Type B pancreatic cell (in vitro differentiated cells): ENCODE measurements around the gene FAM234B. TPM values are rescaled to one million over a fixed set of nuclear protein-coding genes. Genes with fewer than 3 reads are reported as not detected.
A peak's percentile ranks its signal among the peaks of the same experiment; 100 is the strongest.

Source experiments
- DNase-seq: peaks from one replicate; pipeline ENCODE4 v3.0.0; 2021; ENCODE audit warnings: mixed read lengths; ENCODE audit not compliant: unreplicated experiment; ENCODE audit errors: extremely low spot score
- H3K27ac Mint-ChIP-seq: 2 replicates; pipeline ENCODE4 v1.8.0; 2021; ENCODE audit warnings: mild to moderate bottlenecking, mixed read lengths
- H3K27me3 Mint-ChIP-seq: 2 replicates; pipeline ENCODE4 v1.8.0; 2021; ENCODE audit warnings: mixed read lengths
- H3K36me3 Mint-ChIP-seq: 2 replicates; pipeline ENCODE4 v1.8.0; 2021; ENCODE audit warnings: mixed read lengths
- H3K4me1 Mint-ChIP-seq: one replicate; pipeline ENCODE4 v1.8.0; 2021; ENCODE audit warnings: mixed read lengths; ENCODE audit not compliant: unreplicated experiment
- H3K4me3 Mint-ChIP-seq: 2 replicates; pipeline ENCODE4 v1.8.0; 2021; ENCODE audit warnings: mild to moderate bottlenecking, mixed read lengths
- H3K9me3 Mint-ChIP-seq: 2 replicates; pipeline ENCODE4 v1.8.0; 2021; ENCODE audit warnings: mixed read lengths
- CTCF ChIP-seq: fragments of 200-600 bp; sonication (generic); conservative IDR thresholded peaks from 2 replicates; pipeline ENCODE4 v1.5.0; 2021; ENCODE audit warnings: antibody characterized with exemption, mild to moderate bottlenecking
- total RNA-seq: library from RNA; stranded (reverse); gene quantifications from 2 replicates; pipeline ENCODE4 v1.2.1, GENCODE V29; 2021; ENCODE audit warnings: low replicate concordance

FAM234B gene
- total RNA-seq, 1 donor from 2014 or later: 11.9 TPM

DNA sequence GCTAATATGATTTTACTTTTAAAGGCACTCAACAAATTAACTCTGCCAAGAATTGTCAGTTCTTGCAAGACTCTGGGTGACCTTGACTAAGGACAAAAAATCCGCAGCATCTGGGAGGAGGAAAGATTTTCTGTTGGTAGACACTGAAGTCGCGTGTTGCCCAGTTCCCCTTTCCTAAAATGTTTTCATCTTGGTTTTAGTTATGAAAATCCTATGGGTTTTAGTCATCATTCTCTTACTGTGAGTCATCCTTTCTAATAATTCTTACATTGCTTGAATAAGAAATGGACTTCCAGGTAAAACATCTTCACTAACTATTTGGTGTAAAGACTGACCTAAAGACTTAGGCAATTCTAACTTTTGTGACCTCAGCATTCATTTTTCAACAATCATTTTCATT lies 50.2 kb downstream of the FAM234B start:
- peak overlapping the region; percentile 4 for H3K4me3 Mint-ChIP-seq
- no peaks in the 10 kb centered on the region for H3K9me3 Mint-ChIP-seq
- H3K36me3 Mint-ChIP-seq: peaks cover 3% of the 10 kb centered on the region
- peak overlapping the region; percentile 34 for H3K27ac Mint-ChIP-seq
- DNase-seq: no peak
- peaks cover 7% of the 10 kb centered on the region for H3K27me3 Mint-ChIP-seq
- no peak for TF ChIP-seq CTCF
- H3K4me1 Mint-ChIP-seq: peaks cover 20% of the 10 kb centered on the region

- no peak overlapping the region for H3K4me3 Mint-ChIP-seq
- H3K36me3 Mint-ChIP-seq: peaks cover 3% of the 10 kb centered on the region
- no peaks in the 10 kb centered on the region for H3K9me3 Mint-ChIP-seq
- H3K27ac Mint-ChIP-seq: peak overlapping the region; percentile 34
- no peak for TF ChIP-seq CTCF
- DNase-seq: no peak
- H3K27me3 Mint-ChIP-seq: peaks cover 7% of the 10 kb centered on the region
- H3K4me1 Mint-ChIP-seq: peaks cover 29% of the 10 kb centered on the region
Measured at GRCh38 chr12:13095266-13095995, 51.2 kb downstream of the FAM234B start.

DNA sequence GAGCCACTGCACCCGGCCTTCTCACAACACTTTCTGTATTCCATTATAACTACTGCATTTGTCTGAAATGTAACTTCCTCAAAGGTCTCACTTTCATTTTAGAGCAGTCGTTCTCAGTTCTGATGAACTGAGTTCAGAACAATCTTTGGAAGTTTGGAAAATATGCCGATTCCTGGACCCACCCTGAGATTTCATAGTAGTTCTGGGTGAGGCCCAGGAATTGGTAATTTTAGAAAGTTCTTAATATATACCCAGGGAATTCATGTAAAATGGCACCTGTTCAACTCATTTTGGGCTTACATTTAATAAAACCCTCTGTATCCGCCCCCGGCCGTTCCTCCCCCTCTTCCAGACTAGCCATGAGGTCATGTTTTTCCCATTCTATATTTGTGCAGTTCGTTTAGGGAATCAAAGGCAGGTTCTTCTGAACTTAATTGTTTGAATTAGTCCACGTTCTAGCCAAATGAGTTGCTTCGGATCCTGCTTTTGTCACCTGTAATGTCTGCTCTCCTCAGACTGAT lies 53.4 kb downstream of the FAM234B start:
- Mint-ChIP-seq H3K36me3 (peaks cover 3% of the 10 kb centered on the region), H3K27ac (peak overlapping the region; percentile 96), H3K4me1 (peaks cover 38% of the 10 kb centered on the region), H3K27me3 (no peaks in the 10 kb centered on the region), H3K4me3 (peak overlapping the region; percentile 59), H3K9me3 (no peaks in the 10 kb centered on the region)
- no peak for TF ChIP-seq CTCF
- DNase-seq: no peak

DNA sequence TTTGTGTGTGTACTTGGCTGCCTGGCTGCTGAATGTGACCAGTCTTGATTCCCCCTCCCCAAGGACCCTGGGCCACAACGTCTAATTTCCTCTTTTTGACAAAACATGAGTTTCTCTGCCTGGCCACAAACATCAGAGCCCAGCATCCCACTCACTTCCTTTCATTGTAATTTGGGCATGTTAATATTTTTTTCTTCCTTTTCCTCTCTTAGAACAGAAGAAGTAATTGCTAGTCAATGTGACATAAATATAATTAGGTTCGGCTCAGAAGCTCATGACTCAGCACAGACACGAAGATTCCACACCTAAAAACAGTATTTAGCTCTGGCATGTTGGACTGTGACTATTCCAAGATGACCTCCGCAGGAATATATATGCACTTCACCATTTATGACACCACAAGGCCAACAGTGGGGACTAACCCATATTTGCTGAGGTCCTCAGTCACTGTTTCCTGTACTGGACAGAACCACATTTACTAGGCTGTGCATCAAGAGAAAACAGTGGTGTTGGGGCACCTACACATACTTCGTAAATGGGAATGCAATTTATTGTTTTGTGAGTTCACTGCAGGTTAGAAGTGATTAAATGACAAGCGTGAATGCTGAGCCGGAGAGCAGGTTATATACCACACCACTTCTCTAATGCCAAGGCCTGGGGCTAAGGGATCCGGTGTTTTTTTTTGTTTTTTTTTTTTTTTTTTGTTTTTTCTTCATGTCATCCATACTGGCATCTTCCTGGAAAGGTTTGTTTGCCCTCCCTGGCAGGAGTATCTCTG lies 55.1 kb downstream of the FAM234B start:
- no peaks in the 10 kb centered on the region for H3K27me3 Mint-ChIP-seq

More for the DNA sequence above, 55.1 kb downstream of the FAM234B start:
- DNase-seq: no peak
- Mint-ChIP-seq H3K4me1 (peaks cover 45% of the 10 kb centered on the region), H3K27ac (peak overlapping the region; percentile 96), H3K4me3 (peak overlapping the region; percentile 86), H3K36me3 (peaks cover 3% of the 10 kb centered on the region), H3K9me3 (no peaks in the 10 kb centered on the region)
- no peak for TF ChIP-seq CTCF
